GM23248 (cell line): ENCODE measurements around the gene RNF215.

ENCODE experiments used
- EZH2 ChIP-seq: fragments of 200-600 bp; sonication (generic); IDR thresholded peaks from 2 replicates; pipeline ENCODE4 v1.6.1; 2018; ENCODE audit warnings: antibody characterized with exemption, mild to moderate bottlenecking; ENCODE audit not compliant: insufficient read depth, poor library complexity, severe bottlenecking
- EZH2phosphoT487 ChIP-seq: fragments of 200-600 bp; sonication (generic); IDR thresholded peaks from 2 replicates; pipeline ENCODE4 v1.6.1; 2018; ENCODE audit warnings: antibody characterized with exemption, moderate library complexity, mild to moderate bottlenecking, low read depth; ENCODE audit not compliant: insufficient read depth

DNA sequence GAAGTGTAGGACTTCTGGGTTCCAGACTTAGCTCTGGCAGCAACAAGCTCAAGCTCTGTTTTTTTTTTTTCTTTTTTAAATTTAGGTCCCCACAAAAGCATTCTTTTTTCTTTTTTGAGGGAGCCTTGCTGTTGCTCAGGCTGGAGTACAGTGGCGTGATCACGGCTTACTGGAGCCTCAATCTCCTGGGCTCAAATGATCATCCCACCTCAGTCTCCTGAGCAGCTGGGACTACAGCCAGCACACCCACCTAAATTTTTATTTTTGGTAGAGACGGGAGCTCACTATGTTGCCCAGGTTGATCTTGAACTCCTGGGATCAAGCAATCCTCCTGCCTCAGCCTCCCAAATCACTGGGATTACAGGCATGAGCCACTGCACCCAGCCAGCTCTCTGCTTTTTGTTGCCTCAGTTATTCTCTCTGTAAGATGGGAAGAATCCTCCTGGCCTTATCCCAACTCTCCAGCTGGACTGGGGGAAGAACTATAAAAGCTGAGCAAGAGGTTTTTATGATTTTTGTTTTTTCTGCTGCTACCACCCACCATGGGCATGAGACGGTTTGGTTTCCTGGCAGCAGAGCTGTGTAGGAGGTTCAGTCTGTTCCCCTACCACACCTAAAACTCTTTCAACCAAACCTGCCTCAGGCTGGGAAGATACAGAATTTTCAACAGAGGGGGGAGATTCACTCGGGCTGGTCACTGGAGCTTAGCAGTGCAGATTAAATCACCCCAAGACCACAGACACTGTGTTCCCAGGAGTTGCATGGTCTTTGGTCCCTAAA is 26.7 kb upstream of the RNF215 start:
- TF ChIP-seq EZH2 (no peak), EZH2phosphoT487 (no peak)
